KMS-11 (cell line): ENCODE data around the gene CACNA2D2.

Source experiments
- H2AFZ ChIP-seq: fragments of 200-600 bp; sonication (generic); 2 replicates; pipeline ENCODE4 v1.6.1; 2016; ENCODE audit warnings: antibody characterized with exemption, mixed run types, low read depth
- H3K27ac ChIP-seq: fragments of 200-600 bp; sonication (generic); 2 replicates; pipeline ENCODE4 v1.6.1; 2016; ENCODE audit warnings: mild to moderate bottlenecking, mixed run types
- H3K27me3 ChIP-seq: fragments of 200-600 bp; sonication (generic); 2 replicates; pipeline ENCODE4 v1.6.1; 2017; ENCODE audit warnings: mild to moderate bottlenecking, low read depth, mixed run types, moderate library complexity; ENCODE audit not compliant: insufficient read depth
- H3K36me3 ChIP-seq: fragments of 200-600 bp; sonication (generic); 2 replicates; pipeline ENCODE4 v1.6.1; 2017; ENCODE audit warnings: mild to moderate bottlenecking, mixed run types; ENCODE audit not compliant: insufficient read depth
- H3K4me1 ChIP-seq: fragments of 200-600 bp; sonication (generic); 2 replicates; pipeline ENCODE4 v1.6.1; 2016; ENCODE audit warnings: mild to moderate bottlenecking, low read depth, mixed run types; ENCODE audit not compliant: poor library complexity, severe bottlenecking
- H3K4me2 ChIP-seq: fragments of 200-600 bp; sonication (generic); 2 replicates; pipeline ENCODE4 v1.7.0; 2016; ENCODE audit warnings: mild to moderate bottlenecking, mixed run types
- H3K4me3 ChIP-seq: fragments of 200-600 bp; sonication (generic); IDR thresholded peaks from 2 replicates; pipeline ENCODE4 v1.6.1; 2017; ENCODE audit warnings: low read depth, low read length, mixed read lengths; ENCODE audit not compliant: insufficient read depth
- H3K79me2 ChIP-seq: fragments of 200-600 bp; sonication (generic); 2 replicates; pipeline ENCODE4 v1.6.1; 2016; ENCODE audit warnings: low read depth, mixed run types; ENCODE audit not compliant: insufficient read depth
- H3K9ac ChIP-seq: fragments of 200-600 bp; sonication (generic); 2 replicates; pipeline ENCODE4 v1.6.1; 2016; ENCODE audit warnings: mild to moderate bottlenecking, mixed run types
- H4K20me1 ChIP-seq: fragments of 200-600 bp; sonication (generic); 2 replicates; pipeline ENCODE4 v1.6.1; 2016; ENCODE audit warnings: mild to moderate bottlenecking, mixed run types; ENCODE audit not compliant: insufficient read depth
- CTCF ChIP-seq: fragments of 200-600 bp; sonication (generic); conservative IDR thresholded peaks from 2 replicates; pipeline ENCODE4 v1.6.1; 2017; ENCODE audit warnings: low read depth, mild to moderate bottlenecking, antibody characterized with exemption, low read length, moderate library complexity, mixed read lengths

Gene CACNA2D2

GRCh38 chr3:50401978-50402595 lies 101.3 kb downstream of the CACNA2D2 start:
- Histone ChIP-seq H2AFZ (no peak overlapping the region), H3K27me3 (peaks cover 15% of the 10 kb centered on the region; the same call in 1 of the 2 replicates), H3K36me3 (no peaks in the 10 kb centered on the region), H4K20me1 (no peaks in the 10 kb centered on the region), H3K79me2 (no peaks in the 10 kb centered on the region), H3K4me2 (no peak overlapping the region), H3K9ac (no peak overlapping the region), H3K4me1 (no peaks in the 10 kb centered on the region), H3K4me3 (no peak overlapping the region), H3K27ac (no peak overlapping the region)
- no peak for TF ChIP-seq CTCF

GRCh38 chr3:50396502-50396901 lies 106.9 kb downstream of the CACNA2D2 start:
- Histone ChIP-seq H3K27ac (no peak overlapping the region), H3K79me2 (no peaks in the 10 kb centered on the region), H3K27me3 (peaks cover 8% of the 10 kb centered on the region; the same call in 1 of the 2 replicates), H3K4me3 (no peak overlapping the region), H3K36me3 (no peaks in the 10 kb centered on the region), H3K9ac (no peak overlapping the region), H3K4me2 (no peak overlapping the region), H4K20me1 (no peaks in the 10 kb centered on the region), H2AFZ (no peak overlapping the region), H3K4me1 (peaks cover 8% of the 10 kb centered on the region)
- TF ChIP-seq CTCF, result no peak

DNA sequence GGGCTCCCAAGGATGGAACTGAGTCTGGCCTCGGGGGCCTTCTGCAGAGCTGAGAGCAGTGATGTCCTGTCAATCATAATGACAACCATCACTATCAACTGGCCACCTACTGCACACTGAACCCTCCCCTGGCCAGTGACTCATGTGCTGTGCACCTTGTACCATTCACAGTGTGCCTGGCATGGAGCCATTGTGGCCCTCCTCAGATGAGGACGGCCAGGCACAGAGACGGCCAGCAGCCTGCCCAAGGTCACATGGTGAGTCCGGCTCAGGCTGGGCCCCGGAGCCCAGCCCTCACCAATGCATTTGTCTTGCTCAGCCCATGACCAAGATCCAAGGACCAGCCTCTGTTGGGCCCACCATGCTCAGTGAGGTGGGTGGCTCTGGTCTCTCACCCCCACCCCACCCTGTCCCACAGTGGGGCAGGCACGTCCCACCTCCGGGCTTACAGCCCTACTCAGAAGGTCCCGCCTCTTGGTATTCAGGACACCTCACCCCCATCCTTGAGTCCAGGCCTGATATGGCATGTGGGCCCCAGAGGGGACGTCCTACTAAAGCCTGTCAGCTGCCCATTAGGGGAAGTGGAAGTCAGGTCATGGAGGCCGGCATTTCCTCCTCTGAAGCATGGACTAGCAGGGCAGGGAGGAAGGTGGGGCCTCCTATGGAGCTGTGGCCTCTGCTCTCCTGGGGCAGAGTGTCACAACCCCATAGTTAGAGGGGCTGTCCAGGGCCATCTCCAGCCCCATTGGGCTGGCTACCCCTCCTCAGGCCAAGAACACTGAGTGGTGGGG lies 108.2 kb downstream of the CACNA2D2 start:
- Histone ChIP-seq H3K27ac (no peak overlapping the region), H3K4me2 (no peak overlapping the region), H2AFZ (no peak overlapping the region), H3K36me3 (no peaks in the 10 kb centered on the region), H3K79me2 (no peaks in the 10 kb centered on the region), H3K9ac (no peak overlapping the region), H4K20me1 (no peaks in the 10 kb centered on the region), H3K4me1 (peaks cover 8% of the 10 kb centered on the region), H3K27me3 (peaks cover 5% of the 10 kb centered on the region; the same call in 1 of the 2 replicates), H3K4me3 (no peak overlapping the region)
- TF ChIP-seq CTCF, result no peak

GRCh38 chr3:50393061-50393460 lies 110.4 kb downstream of the CACNA2D2 start:
- TF ChIP-seq CTCF, result no peak

More at GRCh38 chr3:50393061-50393460, 110.4 kb downstream of the CACNA2D2 start:
- H4K20me1 ChIP-seq, result no peaks in the 10 kb centered on the region
- H3K4me1 ChIP-seq, result peaks cover 8% of the 10 kb centered on the region
- H3K79me2 ChIP-seq, result no peaks in the 10 kb centered on the region
- no peak overlapping the region for H2AFZ ChIP-seq
- no peak overlapping the region for H3K27ac ChIP-seq
- H3K36me3 ChIP-seq, result no peaks in the 10 kb centered on the region
- no peak overlapping the region for H3K4me2 ChIP-seq
- H3K4me3 ChIP-seq, result no peak overlapping the region
- no peaks in the 10 kb centered on the region for H3K27me3 ChIP-seq
- H3K9ac ChIP-seq, result no peak overlapping the region
